Epidermal melanocyte (primary cell): ENCODE results near the gene CPED1.

ENCODE experiments used
- DNase-seq: peaks from one replicate; pipeline ENCODE4 v3.0.0; 2011; ENCODE audit warnings: low spot score; ENCODE audit not compliant: insufficient read length

The CPED1 gene

DNA sequence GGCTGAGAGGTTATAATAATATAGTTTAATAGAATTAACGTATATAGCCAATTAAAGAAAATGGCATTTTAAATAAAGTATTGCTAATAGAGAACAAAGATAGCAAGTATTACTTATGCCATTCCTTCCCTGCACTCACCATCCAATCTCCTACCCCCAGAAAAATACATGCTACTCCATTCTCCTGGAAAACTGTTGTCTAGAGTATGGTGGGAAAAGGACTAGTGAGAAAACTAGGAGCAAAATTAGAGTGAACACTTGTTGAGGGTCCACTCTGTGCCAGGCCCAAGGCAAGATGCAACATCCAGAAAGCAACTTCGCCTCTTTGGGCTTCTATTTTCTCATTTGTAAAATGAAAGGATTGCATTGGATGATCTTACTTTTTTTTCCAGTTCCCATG lies 149.1 kb downstream of the CPED1 start:
- DNase-seq = no peak

- DNase-seq = no peak
Observed at GRCh38 chr7:121138262-121138933, 149.9 kb downstream of the CPED1 start.

DNA sequence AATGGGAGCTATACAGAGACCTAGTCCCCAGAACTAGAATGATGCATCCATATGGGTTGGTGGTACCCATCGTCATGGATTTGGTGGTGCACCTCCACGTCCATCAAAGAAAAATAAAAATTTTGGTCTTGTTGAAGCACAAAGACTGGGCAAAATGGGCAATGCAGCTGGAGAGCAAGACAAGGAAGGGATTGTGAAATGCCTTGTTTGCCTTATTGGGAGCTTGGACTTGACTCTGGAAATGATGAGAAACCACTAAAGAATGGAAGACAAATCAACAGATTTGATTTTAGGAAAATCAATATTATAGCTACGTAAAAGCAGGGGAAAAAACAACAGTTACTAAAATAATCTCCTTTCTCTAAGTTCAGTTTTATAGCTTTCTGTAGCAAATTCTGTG lies 150.9 kb downstream of the CPED1 start:
- DNase-seq = no peak

- no peak for DNase-seq
Observed at GRCh38 chr7:121140790-121141189, 152.3 kb downstream of the CPED1 start.

- no peak for DNase-seq
Observed at GRCh38 chr7:121151774-121152221, 163.3 kb downstream of the CPED1 start.

GRCh38 chr7:121153411-121153810 lies 164.9 kb downstream of the CPED1 start:
- DNase-seq = no peak

- DNase-seq = no peak
Observed at GRCh38 chr7:121153995-121154394, 165.5 kb downstream of the CPED1 start.

GRCh38 chr7:121156825-121157224 lies 168.3 kb downstream of the CPED1 start:
- DNase-seq = no peak

GRCh38 chr7:121157341-121157751 lies 168.8 kb downstream of the CPED1 start:
- DNase-seq = no peak

DNA sequence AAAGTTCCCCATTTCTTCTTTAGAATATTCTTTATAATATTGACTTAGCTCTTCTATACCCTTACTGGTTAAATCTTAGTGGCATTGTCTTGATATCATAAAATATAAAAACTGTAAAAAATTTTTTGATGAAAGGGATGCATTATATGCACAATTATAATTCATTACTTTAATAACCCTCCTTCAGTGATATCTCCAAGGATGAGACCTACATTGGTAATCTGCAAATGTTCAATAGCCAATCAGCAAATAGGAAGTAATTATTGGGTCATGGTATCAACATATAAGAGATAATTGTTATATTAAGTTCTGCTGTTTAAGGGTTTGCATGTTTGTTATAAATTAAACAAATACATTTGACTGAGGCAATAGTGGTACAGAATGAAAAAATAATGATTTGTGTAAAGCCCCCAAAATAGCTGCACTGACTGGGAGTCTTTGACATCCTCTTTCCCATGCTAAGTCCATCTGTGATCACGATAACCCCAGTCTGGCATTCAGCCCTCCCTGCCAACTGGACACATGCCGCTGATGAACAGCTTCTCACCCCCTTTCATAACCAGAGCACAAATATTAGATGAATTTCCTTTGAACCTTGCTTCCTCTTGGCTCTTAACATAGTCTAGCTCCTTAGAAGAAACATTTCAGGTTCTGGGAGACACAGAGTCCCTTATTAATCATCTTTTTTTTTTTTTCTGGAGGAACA lies 169.5 kb downstream of the CPED1 start:
- no peak for DNase-seq

GRCh38 chr7:121158665-121159064 lies 170.2 kb downstream of the CPED1 start:
- DNase-seq = no peak

DNA sequence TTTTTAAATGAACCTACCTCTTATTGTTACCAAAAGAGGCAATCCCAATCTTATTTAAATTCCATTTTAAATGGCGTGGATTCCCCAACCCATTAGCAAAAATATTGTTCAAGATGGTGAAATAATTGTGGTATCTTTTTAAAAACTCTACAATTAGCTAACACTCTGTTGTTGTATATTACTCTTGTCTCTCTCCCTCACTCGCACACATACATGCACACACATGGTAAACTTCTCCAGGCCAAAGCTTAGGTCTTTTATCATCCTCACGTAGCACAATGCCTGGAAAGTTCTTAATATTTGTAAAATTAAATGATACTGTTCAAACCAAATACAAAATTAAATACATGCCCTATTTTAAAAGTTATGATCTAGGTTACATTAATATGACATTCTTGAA lies 171.0 kb downstream of the CPED1 start:
- DNase-seq = no peak

- no peak for DNase-seq
Observed at GRCh38 chr7:121160150-121161008, 171.9 kb downstream of the CPED1 start.

GRCh38 chr7:121163699-121164098 lies 175.2 kb downstream of the CPED1 start:
- no peak for DNase-seq

DNA sequence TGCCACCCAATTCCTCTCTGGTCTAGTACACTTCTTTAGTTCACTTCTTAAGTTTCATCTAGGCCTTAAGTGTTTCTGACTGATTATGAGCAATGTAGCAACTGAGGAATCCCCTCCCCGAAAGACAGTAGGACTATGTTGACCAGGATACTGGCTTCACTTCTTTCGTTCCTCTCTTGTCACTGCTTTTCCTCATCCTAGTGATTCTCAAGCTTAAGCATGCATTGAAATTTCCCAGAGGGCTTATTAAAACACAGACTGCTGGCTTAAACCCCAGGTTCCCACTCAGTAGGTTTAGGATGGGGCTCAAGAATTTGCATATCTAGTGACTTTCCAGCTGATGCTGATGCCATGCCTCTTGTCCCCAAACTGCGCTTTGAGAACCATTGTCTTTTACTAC lies 175.7 kb downstream of the CPED1 start:
- DNase-seq = no peak

- DNase-seq = no peak
Observed at GRCh38 chr7:121166916-121167315, 178.4 kb downstream of the CPED1 start.

DNA sequence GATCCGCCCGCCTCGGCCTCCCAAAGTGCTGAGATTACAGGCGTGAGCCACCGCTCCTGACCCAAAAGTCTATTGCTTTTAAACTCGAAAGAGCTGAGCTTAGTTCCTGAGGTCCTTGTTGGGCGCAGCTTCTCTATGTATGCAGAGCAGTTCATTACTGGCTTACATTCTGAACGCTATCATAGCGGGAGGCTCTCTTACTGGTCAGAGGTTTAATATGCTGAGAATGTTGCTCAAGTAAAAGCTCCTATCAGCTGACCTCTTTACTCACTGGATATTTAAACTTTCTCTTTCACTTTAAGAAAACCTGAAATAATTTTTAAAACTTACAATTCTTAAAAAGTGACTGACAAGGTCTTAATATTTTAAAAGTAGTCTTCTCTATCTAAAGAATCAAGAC lies 179.5 kb downstream of the CPED1 start:
- DNase-seq = no peak

DNA sequence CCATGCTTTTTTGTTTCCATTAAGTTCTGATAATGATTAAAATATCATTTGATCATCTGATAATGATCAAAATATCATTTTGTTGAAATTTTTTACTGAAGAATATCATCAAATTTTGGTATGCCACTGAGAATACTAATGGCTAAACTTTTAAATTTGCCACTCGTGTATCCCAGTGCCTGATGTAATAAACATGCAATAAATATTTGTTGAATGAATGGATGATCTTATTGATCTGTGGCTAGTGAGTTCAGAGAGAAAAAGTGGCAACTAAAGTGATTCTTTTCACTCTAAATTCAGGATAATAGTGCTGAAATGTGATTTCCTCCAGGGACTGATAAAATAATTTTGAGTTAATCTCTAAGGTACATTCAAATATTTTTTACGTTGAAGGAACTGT lies 181.0 kb downstream of the CPED1 start:
- DNase-seq = no peak

DNA sequence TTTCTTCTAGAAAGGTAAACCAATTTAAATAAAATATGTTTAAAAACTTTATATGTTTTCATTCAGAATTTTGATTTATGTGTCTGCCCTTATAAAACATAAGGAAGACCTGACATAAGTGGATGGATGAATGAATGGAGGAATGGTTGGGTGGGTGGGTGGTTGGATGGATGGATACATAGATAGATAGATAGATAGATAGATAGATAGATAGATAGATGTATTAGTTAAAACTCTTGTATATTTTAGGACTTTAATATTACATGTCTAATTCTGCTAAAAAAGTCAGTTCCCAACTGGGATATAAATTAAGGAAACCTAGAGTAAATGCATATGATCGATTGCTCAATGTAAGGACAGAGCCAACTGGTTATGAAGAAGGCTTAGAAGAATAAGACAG lies 184.0 kb downstream of the CPED1 start:
- DNase-seq = no peak

GRCh38 chr7:121175826-121176225 lies 187.3 kb downstream of the CPED1 start:
- DNase-seq = no peak

DNA sequence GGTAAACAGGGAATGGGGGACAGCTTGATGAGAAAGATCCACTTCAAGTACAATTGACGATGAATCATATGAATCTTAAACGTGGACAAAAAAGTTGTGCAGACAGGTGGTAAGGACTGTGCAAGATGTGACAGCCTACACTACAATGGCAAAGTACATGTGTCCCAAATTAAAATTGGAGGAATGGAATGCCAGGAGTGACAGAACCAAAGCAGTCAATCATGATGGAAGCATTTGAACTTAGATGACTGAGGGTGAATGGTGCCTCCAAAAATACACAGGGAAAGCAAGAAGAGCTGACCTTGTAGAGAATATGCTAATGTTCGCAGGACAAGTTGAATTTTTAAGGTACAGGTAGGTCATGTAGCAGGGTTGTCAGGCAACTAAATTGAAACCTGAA lies 189.9 kb downstream of the CPED1 start:
- DNase-seq = no peak

DNA sequence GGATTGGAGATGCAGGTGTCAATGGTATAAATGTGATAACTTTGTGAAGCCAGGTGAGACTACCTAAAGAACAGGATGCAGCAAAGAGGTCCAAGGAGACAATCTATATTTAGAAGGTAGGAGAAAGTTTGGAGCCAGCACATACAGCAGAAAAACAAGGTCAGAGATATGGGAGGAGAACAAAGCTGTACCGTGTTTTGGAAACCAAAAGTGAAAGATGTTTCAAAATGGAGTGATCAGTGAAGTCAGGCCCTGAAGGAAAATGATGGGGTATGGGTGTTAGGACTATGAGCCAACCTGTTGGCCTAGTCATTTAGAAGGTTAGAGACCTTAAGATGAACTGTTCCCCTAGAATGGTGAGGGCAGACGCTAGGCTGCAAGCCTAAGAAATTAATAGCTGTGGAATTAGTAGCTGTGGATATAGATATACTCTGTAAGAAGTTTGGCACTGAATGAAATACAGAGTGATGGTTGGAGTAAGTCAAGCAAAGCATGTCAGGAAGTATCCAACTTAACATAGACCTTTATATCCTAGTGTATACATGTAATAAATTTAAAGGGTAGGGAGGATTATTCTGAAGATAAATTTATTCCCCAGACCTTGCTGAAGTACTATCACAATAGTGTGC lies 190.5 kb downstream of the CPED1 start:
- DNase-seq = no peak
